NCI-H2227 treated with DMSO at 0.1 percent for 48 hours (cell line): Measurements from ENCODE around the gene SERTAD1.

Source experiments
- DNase-seq: peaks from one replicate; lab custom pipeline; 2025; lab: John Stamatoyannopoulos, UW

The SERTAD1 gene

DNA sequence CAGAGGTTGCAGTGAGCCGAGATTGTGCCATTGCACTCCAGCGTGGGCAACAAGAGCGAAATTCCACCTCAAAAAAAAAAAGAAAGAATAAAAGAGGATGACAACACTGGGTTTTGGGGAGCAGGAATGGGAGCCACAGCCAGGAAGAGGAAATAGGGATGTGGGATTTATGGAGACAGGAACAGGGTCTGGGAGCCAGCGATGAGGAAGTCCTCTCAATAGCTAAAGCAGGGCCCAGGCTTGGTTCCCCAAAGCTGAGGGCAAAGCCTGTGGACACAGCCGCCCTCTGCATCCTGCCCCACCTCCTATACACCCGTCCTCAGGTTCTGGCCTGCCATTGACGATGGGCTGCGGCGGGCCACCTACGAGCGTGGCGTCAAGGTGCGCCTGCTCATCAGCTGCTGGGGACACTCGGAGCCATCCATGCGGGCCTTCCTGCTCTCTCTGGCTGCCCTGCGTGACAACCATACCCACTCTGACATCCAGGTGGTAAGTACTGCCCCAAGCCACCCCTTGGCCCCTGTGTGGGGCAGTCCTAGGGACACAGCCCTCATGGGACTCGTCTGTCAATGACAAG is 49.4 kb downstream of the SERTAD1 start:
- no peak for DNase-seq

DNA sequence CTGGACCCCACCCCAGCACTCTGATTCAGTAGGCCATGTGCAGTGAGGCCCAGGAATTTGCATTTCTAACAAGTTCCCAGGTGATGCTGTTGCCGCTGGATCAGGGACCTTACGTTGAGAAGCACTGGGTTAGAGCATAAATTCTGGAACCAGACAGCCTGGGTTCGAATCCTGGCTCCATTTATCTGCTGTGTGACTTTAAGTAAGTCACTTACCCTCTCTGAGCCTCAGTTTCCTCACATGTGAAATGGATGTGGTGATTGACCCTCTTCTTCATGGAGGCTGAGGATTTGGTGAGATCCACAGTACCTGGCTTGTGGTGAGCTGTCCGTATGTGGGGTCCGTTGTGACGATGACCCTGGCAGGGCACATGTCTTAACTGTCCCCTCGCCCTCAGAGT is 51.7 kb downstream of the SERTAD1 start:
- DNase-seq: no peak

DNA sequence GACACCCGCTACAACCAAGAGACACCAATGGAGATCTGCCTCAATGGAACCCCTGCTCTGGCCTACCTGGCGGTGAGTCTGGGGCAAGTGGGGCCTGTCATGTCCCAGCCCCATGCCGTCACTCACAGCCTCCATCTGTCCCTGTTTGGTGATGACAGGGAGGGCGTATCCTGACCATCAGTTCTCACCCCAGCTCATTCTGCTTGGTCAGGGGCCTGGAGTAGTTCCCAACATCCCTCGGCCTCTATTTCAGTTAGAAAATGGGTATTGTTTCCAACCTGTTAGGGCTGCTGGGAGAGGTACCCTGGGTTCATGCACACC is 54.0 kb downstream of the SERTAD1 start:
- no peak for DNase-seq
